ENCODE data around the gene LRP1B. TPM values are rescaled to one million over a fixed set of nuclear protein-coding genes. Genes with fewer than 3 reads are reported as not detected.

Gene LRP1B
- total RNA-seq, 1 donor from 2014 or later: 0.89 TPM

DNA sequence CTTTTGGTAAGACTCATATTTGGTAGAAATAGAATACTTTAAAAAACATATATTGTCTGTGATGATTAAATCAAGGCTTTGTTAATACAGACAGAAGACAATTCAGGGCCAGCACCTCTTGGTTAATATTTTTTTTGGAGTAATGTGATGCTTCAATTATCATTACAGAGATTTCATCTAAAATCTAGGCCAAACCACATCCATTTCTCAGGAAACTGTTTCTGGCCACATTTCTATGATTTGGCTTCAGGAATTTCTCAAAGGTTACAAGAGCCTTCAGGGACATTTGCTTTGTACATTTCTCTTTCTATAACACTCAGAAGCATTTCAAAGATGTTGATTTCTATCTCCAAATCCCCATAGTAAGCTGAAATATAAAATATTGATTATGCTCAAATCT, 614.9 kb downstream of the LRP1B start:
- no peak for DNase-seq (ENCODE audit: low spot score)

DNA sequence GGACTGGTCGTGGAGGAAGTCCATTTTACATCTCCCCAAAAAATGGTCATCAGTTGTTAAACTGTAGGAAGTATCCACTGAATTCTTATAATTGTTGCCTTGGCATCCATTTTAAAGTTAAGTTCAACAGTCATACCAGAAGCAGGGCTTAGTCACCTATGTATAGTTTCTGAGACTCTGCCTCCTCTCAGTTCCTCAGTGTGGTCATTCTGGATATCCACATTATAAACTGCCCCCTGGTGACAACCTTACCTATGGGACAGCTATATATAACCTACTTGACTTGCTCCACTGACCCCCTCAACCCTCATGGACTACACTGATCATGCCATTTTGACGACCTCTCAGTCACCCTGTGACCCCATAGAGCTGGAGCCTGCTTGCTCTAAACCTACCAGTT, 617.0 kb downstream of the LRP1B start:
- DNase-seq (ENCODE audit: low spot score): no peak

DNA sequence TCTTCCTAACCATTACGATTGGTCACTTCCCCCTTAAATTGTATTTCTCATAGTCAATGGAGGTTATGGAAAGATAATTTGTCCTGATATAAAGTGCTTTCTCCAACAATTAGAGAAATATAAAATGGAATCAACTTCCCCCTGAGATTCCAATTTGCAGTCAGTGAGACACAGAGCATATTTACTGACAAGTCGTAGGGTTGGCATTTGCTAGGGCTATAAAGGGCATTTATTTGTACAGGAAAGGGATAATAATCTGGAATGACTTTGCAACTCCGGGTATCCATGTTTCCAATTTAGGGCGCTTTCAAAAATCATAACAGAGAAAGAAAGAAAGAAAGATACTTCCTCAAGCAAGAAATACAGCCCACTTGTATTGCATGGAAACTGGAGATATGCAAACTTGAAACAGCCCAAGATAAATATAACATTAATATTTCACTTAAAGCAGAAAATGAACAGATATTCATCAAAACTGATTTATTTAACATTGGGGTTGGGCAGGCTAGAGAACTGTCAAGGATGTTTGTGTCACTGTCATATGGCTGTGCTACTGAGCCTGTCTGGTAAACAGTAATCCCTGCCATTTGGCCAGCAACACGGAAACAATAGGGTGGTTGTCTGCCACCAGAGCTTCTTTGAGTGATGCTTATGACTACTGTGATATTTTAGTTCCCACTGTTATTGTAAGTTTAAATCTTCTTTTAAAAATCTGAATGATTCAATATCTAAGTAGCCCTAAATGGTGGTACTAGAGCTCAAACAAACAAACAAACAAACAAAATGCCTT, 621.8 kb downstream of the LRP1B start:
- DNase-seq (ENCODE audit: low spot score): no peak

- DNase-seq (ENCODE audit: low spot score): no peak
Measured at GRCh38 chr2:141508086-141508752, 622.6 kb downstream of the LRP1B start.

DNA sequence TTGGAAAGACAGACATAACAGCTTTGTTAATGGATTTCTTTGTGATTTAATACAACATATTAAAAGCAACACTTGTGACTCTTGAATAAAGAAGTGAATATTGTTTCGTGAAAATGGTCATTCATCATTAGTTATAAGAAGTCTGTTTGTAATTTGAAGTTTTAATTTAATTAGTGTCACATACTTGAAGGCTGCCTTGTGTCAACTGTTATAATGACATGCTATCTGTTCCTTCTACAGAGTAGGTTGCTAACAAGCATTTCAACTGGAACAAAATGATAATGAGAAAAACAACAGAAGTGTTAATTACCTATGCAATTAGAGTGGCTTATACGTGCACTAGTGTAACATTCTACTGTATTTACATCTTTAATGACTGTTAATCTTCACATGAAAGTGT, 624.7 kb downstream of the LRP1B start:
- no peak for DNase-seq (ENCODE audit: low spot score)

GRCh38 chr2:141501752-141502151, 629.1 kb downstream of the LRP1B start:
- DNase-seq (ENCODE audit: low spot score): no peak

GRCh38 chr2:141499123-141499522, 631.7 kb downstream of the LRP1B start:
- no peak for DNase-seq (ENCODE audit: low spot score)

- DNase-seq (ENCODE audit: low spot score): no peak
Measured at GRCh38 chr2:141498561-141498960, 632.3 kb downstream of the LRP1B start.

GRCh38 chr2:141497272-141497671, 633.5 kb downstream of the LRP1B start:
- DNase-seq (ENCODE audit: low spot score): no peak

DNA sequence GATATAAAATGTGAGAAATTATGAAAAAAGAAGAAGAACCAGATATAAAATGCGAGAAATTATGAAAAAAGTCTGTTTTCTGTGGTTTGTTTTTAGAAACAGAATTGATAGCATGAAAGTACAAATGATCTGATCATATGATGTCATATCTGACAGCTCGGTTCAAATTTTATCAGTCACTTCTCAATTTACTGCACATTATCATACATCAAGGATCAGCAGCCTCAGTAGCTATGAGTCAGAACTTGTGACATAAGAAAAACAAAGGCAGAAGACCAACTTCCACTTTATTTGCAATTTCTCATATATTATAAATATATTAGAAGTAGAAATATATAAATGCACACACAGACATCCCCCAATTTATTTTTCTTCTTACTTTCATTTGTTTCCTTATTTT, 634.0 kb downstream of the LRP1B start:
- DNase-seq (ENCODE audit: low spot score): no peak

DNA sequence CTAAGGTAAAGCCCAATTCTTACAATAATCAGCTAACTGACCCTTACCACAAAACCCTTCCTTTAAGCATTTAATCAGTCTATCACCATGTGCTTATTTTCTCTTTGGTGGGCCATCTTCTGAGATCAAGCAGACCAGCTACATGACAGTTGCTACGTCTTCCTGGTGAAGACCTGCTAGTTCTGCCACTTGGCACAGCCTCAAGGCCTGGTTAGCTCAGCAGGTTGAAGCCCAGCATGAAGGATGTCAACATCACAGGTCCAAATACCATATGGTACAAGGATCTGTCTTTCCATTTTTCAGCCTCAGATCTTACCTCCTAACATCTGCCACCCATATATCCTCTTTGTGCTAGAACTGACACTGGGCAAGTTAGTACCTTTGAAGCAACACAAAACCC, 636.9 kb downstream of the LRP1B start:
- no peak for DNase-seq (ENCODE audit: low spot score)

DNA sequence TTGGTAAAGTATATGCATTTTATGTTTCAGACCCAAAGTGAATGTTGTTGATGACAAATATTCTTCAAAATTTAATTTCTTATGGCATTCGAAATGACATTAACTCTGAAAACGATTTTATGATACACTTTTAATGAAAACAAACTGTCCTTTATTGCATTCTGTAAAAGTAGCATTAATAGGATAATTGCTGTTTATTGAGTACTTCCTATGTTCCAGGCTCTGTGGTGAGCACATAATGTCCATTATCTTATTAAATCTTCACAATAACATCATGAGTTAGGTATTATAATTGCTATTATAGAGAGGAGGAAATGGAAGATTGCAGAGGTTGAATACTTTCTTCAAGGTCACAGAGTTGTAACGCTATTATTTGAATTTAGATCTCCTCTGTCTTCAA, 638.0 kb downstream of the LRP1B start:
- no peak for DNase-seq (ENCODE audit: low spot score)

- DNase-seq (ENCODE audit: low spot score): no peak
Measured at GRCh38 chr2:141490886-141491285, 639.9 kb downstream of the LRP1B start.

DNA sequence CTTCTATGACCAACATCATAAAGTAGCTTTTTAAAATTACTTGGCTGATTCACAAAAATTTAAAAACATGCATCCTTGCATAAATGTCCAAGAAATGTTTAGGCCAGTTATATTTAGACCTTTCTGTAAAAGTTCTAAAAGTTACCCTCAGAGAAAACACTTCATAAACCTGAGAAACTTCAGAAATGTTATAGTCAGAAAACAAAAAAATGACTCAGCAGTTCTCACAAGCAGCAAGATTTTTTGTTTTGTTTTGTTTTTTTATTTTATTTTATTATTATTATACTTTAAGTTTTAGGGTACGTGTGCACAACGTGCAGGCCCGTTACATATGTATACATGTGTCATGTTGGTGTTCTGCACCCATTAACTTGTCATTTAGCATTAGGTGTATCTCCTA, 648.1 kb downstream of the LRP1B start:
- DNase-seq (ENCODE audit: low spot score): no peak

- no peak for DNase-seq (ENCODE audit: low spot score)
Measured at GRCh38 chr2:141475801-141476200, 655.0 kb downstream of the LRP1B start.

GRCh38 chr2:141468761-141469160, 662.1 kb downstream of the LRP1B start:
- peak; percentile 45 for DNase-seq (ENCODE audit: low spot score)

- no peak for DNase-seq (ENCODE audit: low spot score)
Measured at GRCh38 chr2:141467331-141467730, 663.5 kb downstream of the LRP1B start.

- DNase-seq (ENCODE audit: low spot score): no peak
Measured at GRCh38 chr2:141464995-141465394, 665.8 kb downstream of the LRP1B start.

DNA sequence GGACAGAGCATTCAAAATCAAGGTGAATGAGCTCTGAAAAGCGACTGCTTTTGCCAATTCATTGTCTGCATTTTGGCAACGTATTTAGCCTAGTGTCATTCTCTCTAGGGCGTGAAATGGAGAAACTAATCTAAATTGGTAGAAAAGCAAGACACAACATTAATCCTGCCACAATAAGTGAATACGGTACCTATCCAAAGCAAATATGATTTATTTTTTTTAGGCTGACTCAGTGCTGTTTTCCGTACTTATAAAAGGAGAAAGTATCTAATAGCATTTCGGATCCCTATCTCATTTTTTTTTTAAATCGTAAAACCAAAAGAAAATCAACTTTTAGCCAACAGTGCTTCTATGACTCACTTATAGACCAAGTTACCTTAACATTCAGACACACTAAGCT, 672.5 kb downstream of the LRP1B start:
- no peak for DNase-seq (ENCODE audit: low spot score)

DNA sequence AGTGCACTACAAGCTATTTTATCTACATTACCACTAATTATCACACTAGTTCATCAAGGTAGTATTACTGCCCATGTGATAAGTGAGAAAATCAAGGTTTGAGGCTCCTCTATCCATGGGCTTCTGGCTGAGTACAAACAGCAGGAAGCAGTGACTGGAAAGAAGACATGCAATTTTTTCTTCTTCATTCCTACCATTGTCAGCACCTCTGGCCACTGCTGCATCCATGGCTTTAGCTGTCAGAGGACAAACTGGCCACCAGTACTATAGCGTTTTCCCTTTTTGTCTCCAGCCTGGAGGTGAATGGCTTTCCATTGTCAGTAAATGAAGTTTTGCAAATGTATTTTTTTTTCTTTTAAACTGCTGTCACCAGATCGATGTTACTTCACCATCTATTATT, 674.9 kb downstream of the LRP1B start:
- DNase-seq (ENCODE audit: low spot score): no peak

DNA sequence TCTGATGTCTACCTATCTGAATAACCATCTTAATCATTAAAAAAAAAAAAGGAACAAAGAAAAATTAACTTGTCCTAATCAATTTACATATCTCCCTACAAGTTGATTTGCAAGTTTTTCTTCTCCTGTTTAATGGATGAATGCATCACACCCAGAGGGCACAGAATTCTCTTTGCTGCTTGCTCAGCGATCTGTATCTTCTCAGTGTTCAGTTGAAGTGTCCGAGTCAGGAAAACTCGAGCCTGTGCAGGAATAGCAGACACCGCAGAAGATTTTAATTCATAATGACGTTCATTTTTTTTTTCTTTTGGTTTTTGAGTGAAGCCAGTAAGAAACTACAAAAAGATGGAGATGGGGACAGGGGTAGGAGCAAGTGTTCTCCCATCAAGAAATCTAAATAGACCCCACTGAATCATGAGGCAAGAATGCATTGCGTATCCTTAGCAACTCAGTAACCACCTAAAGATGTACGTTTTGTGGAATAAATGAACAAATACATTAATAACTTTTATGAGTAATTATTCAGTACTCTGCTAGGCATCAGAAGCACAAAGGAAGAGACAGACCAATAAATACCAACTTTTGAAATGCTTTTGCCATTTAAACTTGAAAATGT, 675.5 kb downstream of the LRP1B start:
- DNase-seq (ENCODE audit: low spot score): no peak

DNA sequence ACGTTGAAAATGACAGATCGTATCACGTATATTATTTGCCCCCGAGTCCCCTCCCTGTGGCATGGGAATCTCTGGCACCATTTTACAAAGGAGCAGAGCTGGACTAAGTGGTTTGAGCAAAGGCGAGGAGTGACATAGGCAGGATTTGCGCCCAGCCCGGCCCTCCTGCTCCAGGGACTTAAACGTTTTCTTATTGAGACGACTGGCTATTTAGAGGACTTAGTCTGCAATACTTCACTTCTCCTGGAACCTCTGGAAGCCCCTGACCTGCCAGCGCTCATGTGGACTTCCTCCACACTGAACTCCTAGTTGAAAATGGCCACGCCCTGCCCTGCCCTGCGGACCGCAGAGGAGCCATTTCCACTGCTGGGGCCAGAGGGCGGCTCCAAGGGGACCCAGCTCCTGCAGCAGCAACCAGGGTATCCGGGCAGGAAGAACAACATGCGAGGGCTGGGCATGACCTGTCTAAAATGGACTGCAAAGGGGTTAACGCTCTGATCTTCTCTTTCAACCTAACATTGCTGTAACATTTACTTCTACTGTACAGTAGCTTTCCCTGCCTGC, 690.7 kb downstream of the LRP1B start:
- no peak for DNase-seq (ENCODE audit: low spot score)

GRCh38 chr2:141439524-141439923, 691.3 kb downstream of the LRP1B start:
- no peak for DNase-seq (ENCODE audit: low spot score)
